ENCODE measurements around the gene OR5L1.

DNA sequence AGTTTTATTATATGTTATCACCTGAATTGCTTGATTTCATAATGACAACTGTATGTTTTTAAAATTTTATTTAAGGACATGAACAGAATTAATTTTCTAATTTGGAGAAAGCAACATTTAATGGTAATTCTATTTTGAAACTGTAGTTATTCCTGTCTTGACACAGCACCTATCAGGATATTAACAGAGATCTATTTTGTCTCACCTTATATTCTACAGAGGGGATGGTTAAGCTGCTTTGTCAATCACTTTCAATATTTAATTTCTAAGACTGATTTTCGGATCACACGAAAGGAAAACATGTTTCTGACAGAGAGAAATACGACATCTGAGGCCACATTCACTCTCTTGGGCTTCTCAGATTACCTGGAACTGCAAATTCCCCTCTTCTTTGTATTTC, 27.3 kb downstream of the OR5L1 start, which contains the start of gene OR5D16:
- TF ChIP-seq YY1 (IDR thresholded peaks at IDR 0.05; ENCODE audit: extremely low read depth, insufficient replicate concordance, low read depth, low read length) (no peak), CBX3 (IDR thresholded peaks at IDR 0.05; ENCODE audit: low read depth) (no peak), POLR2A (IDR thresholded peaks at IDR 0.05; ENCODE audit: borderline replicate concordance, extremely low read depth, insufficient read depth, insufficient read length) (no peak), POLR2AphosphoS5 (IDR thresholded peaks at IDR 0.05; ENCODE audit: low read depth, low read length) (no peak), EZH2 (IDR thresholded peaks at IDR 0.05) (no peak), JUND (IDR thresholded peaks at IDR 0.05) (no peak), RAD21 (IDR thresholded peaks at IDR 0.05; ENCODE audit: low read depth) (no peak)
- TF ChIP-seq, protein P1, sequence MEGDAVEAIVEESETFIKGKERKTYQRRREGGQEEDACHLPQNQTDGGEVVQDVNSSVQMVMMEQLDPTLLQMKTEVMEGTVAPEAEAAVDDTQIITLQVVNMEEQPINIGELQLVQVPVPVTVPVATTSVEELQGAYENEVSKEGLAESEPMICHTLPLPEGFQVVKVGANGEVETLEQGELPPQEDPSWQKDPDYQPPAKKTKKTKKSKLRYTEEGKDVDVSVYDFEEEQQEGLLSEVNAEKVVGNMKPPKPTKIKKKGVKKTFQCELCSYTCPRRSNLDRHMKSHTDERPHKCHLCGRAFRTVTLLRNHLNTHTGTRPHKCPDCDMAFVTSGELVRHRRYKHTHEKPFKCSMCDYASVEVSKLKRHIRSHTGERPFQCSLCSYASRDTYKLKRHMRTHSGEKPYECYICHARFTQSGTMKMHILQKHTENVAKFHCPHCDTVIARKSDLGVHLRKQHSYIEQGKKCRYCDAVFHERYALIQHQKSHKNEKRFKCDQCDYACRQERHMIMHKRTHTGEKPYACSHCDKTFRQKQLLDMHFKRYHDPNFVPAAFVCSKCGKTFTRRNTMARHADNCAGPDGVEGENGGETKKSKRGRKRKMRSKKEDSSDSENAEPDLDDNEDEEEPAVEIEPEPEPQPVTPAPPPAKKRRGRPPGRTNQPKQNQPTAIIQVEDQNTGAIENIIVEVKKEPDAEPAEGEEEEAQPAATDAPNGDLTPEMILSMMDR (IDR thresholded peaks at IDR 0.05 in 2 of 3, conservative IDR thresholded peaks at IDR 0.05 in 1 of 3; ENCODE audit: borderline replicate concordance in 1 of 3, insufficient read depth in 1 of 3, low read depth in 2 of 3, low read length in 2 of 3) = no peak
- TF ChIP-seq, protein P2, sequence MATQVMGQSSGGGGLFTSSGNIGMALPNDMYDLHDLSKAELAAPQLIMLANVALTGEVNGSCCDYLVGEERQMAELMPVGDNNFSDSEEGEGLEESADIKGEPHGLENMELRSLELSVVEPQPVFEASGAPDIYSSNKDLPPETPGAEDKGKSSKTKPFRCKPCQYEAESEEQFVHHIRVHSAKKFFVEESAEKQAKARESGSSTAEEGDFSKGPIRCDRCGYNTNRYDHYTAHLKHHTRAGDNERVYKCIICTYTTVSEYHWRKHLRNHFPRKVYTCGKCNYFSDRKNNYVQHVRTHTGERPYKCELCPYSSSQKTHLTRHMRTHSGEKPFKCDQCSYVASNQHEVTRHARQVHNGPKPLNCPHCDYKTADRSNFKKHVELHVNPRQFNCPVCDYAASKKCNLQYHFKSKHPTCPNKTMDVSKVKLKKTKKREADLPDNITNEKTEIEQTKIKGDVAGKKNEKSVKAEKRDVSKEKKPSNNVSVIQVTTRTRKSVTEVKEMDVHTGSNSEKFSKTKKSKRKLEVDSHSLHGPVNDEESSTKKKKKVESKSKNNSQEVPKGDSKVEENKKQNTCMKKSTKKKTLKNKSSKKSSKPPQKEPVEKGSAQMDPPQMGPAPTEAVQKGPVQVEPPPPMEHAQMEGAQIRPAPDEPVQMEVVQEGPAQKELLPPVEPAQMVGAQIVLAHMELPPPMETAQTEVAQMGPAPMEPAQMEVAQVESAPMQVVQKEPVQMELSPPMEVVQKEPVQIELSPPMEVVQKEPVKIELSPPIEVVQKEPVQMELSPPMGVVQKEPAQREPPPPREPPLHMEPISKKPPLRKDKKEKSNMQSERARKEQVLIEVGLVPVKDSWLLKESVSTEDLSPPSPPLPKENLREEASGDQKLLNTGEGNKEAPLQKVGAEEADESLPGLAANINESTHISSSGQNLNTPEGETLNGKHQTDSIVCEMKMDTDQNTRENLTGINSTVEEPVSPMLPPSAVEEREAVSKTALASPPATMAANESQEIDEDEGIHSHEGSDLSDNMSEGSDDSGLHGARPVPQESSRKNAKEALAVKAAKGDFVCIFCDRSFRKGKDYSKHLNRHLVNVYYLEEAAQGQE (IDR thresholded peaks at IDR 0.05; ENCODE audit: low read depth) = no peak
- TF ChIP-seq, protein P3, sequence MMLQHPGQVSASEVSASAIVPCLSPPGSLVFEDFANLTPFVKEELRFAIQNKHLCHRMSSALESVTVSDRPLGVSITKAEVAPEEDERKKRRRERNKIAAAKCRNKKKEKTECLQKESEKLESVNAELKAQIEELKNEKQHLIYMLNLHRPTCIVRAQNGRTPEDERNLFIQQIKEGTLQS (IDR thresholded peaks at IDR 0.05) = no peak
- TF ChIP-seq, protein P4, sequence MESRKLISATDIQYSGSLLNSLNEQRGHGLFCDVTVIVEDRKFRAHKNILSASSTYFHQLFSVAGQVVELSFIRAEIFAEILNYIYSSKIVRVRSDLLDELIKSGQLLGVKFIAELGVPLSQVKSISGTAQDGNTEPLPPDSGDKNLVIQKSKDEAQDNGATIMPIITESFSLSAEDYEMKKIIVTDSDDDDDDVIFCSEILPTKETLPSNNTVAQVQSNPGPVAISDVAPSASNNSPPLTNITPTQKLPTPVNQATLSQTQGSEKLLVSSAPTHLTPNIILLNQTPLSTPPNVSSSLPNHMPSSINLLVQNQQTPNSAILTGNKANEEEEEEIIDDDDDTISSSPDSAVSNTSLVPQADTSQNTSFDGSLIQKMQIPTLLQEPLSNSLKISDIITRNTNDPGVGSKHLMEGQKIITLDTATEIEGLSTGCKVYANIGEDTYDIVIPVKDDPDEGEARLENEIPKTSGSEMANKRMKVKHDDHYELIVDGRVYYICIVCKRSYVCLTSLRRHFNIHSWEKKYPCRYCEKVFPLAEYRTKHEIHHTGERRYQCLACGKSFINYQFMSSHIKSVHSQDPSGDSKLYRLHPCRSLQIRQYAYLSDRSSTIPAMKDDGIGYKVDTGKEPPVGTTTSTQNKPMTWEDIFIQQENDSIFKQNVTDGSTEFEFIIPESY (IDR thresholded peaks at IDR 0.05; ENCODE audit: extremely low read depth, insufficient replicate concordance, low read length) = no peak
- TF ChIP-seq, protein P5, sequence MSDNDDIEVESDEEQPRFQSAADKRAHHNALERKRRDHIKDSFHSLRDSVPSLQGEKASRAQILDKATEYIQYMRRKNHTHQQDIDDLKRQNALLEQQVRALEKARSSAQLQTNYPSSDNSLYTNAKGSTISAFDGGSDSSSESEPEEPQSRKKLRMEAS (IDR thresholded peaks at IDR 0.05) = no peak
